Vagina (tissue), 2 donors: Measurements from ENCODE around the gene INAFM2.

Experiments
- CTCF ChIP-seq, 3 experiments: fragments of 450-650 bp in 2 of 3; fragments of 200-600 bp in 1 of 3; sonication (generic) in 1 of 3; IDR thresholded peaks; one replicate each; pipeline ENCODE4 v1.5.1; 2017 to 2019; ENCODE audit warnings: antibody characterized with exemption in 3 of 3, mild to moderate bottlenecking in 2 of 3, moderate library complexity in 2 of 3
- POLR2A ChIP-seq, 2 donors: fragments of 450-650 bp; IDR thresholded peaks; one replicate each; pipeline ENCODE4 v1.6.1; 2017; ENCODE audit warnings: antibody characterized with exemption in 2 of 2, mild to moderate bottlenecking in 2 of 2, moderate library complexity in 2 of 2
- POLR2AphosphoS5 ChIP-seq, 2 donors: sonication (generic); formaldehyde crosslinking; IDR thresholded peaks; one replicate each; pipeline ENCODE4 v1.9.0; 2017; ENCODE audit warnings: antibody characterized with exemption in 2 of 2, mild to moderate bottlenecking in 2 of 2, low read depth in 1 of 2; ENCODE audit not compliant: insufficient read depth in 1 of 2

GRCh38 chr15:40300367-40300766 lies 23.1 kb upstream of the INAFM2 start:
- TF ChIP-seq CTCF (IDR thresholded peaks at IDR 0.05) = no peak
- no peak for TF ChIP-seq POLR2AphosphoS5 (IDR thresholded peaks at IDR 0.05; ENCODE audit: insufficient read depth in 1 of 2, low read depth in 1 of 2)
- no peak for TF ChIP-seq POLR2A (IDR thresholded peaks at IDR 0.05)
